CD4-positive, alpha-beta T cell treated with Interleukin-17A for 1 hour (primary cell): ENCODE measurements around the gene COPZ2.
"Not testable (repeated sequence)": the region's sequence is repeated elsewhere in the genome, so short reads cannot be mapped to it uniquely, and the experiment has no call there.

Source experiments
- DNase-seq: peaks from one replicate; pipeline ENCODE4 v3.0.0-alpha.2; 2020

Gene COPZ2, protein sequence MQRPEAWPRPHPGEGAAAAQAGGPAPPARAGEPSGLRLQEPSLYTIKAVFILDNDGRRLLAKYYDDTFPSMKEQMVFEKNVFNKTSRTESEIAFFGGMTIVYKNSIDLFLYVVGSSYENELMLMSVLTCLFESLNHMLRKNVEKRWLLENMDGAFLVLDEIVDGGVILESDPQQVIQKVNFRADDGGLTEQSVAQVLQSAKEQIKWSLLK

DNA sequence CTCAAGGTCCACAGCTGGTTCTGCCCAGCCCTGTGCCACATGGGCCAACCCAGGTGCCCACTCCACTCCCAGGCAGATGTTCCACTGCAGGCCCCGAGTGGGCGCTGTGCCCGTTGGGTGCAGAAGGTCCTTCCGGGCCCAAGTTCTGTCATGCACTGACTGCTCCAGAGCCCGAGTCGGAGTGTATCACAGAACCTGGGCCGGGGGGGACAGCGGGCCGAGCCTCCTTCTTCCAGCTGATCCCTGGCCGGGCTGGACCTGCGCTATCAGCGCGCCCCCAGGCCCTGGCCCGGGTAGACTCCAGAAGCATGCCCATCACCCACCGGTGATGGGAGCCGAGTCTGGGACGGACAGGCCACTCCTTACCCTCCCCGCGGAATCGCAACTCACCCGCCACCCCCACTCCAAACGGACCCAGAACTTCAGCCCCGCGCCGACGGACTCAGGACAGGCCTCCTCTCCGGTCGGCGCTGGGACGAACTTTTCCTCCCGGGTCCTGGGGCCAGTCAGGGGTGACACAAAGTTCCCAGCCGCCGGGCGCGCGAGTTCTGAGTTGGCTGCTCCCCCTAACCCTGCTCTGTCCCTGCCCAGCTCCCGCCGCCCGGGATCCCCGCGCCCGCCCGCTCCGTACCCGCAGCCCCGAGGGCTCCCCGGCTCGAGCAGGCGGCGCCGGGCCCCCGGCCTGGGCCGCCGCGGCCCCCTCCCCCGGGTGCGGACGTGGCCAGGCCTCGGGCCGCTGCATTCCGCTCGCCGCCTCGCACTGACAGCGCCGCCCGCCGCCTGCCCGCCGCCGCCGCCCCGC is at the start of gene COPZ2:
COPZ2 (minus strand) TSS at position 762 of the 802 bp plus-strand sequence; CDS start at position 742, 20 bp downstream.
- peak; percentile 71 for DNase-seq

DNA sequence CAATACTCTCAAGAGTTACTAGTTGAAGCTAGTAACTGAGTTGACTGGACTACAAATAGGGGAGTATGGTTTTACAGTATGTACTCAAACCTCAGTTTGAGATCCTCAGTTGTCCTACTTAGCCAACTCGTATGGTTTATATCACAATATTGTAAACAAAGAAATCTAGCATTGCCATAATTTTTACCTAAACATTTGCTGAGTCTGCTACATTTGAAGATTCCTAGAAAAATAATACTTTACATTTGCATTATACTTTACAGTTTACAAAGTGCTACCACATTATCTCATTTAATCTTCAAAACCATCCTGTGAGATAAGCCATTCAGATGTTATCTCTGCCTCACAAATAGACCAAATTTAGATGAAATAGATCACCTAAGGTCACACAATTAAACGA is 47.3 kb upstream of the COPZ2 start:
- no peak for DNase-seq

DNA sequence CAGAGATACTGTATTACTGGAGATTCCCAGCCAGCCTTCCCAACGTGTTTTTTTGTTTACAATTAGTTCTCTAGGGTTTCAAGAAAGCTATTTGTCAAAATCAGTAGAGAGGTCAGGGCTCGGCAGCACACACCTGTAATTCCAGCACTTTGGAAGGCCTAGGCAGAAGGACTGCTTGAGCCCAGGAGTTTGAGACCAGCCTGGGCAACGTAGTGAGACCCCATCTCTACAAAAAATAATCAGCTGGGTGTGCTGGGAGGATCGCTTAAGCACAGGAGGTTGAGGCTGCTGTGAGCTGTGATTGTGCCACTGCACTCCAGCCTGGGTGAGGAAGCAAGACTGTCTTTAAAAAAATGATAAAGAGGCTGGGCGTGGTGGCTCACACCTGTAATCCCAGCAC is 44.3 kb upstream of the COPZ2 start:
- no peak for DNase-seq

DNA sequence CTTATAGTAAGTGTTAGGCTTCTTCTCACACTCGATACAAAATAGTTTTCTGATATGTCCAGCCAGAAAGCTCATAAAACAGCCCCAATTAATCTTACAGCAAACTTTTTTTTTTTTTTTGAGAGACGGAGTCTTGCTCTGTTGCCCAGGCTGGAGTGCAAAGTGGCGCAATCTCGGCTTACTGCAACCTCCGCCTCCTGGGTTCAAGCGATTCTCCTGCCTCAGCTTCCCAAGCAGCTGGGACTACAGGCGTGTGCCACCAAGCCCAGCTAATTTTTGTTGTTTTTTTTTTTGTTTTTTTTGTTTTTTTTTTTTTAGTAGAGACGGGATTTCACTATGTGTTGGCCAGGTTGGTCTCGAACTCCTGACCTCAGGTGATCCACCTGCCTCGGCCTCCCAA is 39.6 kb upstream of the COPZ2 start:
- DNase-seq = not testable (repeated sequence)

DNA sequence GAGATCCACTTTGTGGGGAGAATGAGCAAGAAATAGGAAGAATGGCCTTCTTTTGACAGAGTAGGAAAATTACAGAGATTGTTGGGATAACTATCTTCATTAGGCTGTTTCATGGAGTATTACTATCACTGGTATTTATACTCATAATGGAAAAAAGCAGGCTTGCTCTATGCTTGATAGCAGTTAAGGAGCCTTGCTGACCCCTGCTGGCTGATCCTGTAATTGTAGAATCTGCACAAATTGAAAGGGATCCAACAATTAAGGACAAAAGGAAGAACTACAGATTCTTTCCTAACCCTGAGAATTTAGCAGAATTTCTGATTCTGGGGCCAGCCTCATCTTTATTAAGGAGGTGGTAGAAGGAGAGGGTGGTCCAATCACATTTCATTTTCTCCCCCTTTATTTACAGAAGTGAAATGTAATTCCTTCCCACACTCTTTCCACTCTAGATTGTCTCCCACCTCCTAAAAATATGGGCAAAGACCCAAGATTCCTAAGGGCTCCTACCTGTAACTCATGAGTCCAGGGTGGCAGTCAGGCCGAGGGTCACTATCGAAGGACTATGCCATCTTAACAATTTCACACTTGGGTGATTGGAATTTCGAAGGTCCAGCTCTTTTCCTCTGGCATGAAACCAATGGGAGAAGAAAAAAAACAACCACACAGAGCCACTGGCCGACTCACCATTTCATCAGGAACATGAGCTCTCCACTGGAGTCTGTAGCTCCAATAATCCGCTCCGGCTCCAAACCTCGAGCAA is 36.9 kb upstream of the COPZ2 start:
- peak; percentile 83 for DNase-seq

DNA sequence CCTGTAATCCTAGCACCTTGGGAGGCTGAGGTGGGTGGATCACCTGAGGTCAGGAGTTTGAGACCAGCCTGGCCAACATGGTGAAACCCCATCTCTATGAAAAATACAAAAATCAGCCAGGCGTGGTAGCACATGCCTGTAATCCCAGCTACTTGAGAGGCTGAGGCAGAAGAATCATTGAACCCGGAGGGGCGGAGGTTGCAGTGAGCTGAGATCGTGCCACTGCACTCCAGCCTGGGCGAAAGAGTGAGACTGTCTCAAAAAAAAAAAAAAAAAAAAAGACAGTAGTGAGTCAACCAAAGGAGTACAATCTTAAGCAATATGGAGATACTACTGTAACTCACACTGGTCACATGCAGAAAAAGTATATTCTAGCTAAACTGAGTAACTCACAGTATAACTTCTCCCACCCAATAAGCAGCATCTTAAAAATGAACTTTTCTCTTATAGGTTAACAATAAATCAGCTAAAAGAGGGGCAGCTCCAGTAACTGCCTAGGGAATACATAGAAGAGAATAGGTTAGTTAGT is 36.0 kb upstream of the COPZ2 start:
- DNase-seq = not testable (repeated sequence)

DNA sequence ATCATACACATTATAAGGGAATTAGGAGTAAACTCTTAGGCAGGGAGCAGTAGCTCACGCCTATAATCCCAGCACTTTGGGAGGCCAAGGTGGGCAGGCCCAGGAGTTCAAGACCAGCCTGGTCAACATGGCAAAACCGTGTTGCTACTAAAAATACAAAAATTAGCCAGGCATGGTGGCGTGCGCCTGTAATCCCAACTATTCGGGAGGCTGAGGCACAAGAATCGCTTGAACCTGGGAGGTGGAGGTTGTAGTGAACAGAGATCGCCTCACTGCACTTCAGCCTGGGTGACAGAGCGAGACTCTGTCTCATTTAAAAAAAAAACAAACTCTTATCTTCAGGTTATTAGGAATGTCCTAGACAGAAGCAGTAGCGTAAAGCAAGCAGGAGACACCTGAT is 35.2 kb upstream of the COPZ2 start:
- not testable (repeated sequence) for DNase-seq

DNA sequence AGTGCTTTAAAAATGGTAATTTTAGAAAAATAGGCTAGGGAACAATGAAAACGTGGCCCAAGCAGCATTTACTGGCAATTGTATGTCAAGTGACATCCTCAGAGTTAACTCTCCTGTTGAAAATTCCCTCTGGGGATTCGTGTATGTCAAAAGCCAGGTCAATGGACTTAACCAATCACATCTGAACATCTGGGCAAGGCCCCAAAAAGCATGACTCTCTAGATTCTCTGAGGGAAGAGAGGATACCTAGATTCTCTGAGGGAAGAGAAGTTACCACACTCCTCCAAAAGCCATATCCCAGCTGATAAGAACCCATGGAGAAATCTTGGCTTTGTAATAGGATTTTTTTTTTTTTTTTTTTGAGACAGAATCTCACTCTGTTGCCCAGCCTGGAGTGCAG is 34.1 kb upstream of the COPZ2 start:
- DNase-seq = no peak

DNA sequence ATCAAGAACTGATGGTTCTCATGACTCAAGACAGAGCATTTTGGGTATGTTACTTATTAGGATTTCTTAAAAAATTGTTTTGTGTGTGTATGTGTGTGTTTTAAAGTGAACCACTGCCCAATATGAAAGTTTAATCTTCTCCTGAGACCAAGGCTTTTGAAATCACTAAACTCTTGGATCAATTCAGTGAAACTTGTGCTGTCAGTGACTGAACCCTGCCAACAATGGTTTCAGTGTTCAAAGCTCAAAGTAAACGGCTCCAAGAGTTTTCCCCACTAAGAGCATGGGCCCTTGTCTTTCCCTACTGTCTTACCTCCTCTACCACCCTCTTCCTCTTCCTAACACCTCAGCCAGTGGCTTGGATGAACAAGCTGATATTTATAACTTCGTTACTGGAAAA is 32.6 kb upstream of the COPZ2 start:
- DNase-seq = no peak

DNA sequence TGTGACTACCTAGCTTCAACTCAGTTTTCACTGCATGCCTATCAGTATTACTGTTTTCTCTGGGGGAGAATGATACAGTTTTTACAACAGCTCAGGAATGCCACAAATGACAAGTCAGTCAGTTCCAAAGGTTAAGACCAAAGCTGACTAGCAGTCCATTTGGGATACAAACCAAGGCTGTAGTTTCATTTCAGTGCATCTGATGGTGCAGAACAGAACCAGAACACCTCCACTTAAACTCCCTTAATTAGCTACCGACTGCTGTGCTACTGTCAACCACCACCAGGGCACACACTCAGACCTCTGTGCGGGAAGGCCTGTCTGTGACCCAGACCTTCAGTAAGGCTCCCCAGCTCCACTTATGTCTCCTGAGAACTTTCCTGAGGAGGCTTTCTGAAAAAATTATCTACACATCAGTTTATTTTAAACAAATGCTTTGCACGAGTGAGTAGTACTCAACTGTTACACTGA is 30.9 kb upstream of the COPZ2 start:
- DNase-seq = no peak

DNA sequence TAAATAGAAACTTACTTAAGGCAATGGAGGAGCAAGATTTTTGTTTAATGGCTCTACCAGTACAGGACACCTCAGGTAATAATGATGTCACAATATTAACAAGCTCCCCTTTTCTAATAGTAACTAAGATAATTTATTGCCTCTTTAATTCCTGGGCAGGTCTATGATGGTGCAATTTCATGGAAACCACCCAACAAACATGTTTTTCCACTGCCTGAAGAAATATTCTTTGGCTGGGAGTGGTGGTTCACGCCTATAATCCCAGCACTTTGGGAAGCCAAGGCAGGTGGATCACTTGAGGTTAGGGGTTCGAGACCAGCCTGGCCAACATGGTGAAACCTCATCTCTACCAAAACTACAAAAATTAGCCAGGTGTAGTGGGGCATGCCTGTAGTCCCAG is 30.2 kb upstream of the COPZ2 start:
- not testable (repeated sequence) for DNase-seq

DNA sequence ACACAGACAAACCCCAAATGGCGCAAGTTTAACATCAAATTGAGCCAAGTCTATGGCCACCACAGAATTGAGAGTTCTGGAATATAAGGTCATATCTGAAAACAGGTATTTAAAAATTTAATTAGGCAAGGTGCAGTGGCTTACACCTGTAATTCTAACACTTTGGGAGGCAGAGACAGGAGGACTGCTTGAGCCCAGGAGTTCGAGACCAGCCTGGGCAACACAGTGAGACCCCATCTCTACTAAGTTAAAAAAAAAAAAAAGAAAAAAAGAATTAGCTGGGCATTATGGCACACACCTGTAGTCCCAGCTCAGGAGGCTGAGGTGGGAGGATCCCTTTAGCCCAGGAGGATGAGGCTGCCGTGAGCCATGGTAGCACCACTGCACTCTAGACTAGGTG is 29.6 kb upstream of the COPZ2 start:
- DNase-seq = no peak

DNA sequence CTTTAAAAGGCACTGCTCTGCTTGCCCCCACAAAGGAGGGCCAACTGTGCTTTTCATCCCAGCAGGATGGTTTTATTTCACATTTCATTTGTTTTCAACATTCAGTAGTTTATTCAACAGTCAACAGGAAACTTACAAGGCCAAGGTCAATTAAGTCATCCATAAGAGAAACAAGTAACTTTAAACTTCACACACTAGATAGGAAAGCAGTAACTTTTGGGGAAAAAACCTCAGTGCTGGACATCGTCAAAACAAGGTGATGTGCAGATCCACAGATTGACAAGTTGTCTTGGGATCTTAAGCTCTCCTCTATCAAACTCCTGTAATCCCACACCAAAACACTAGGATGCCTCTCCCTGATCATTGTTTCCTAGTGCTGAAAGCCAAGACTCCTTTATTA is 29.1 kb upstream of the COPZ2 start:
- no peak for DNase-seq

DNA sequence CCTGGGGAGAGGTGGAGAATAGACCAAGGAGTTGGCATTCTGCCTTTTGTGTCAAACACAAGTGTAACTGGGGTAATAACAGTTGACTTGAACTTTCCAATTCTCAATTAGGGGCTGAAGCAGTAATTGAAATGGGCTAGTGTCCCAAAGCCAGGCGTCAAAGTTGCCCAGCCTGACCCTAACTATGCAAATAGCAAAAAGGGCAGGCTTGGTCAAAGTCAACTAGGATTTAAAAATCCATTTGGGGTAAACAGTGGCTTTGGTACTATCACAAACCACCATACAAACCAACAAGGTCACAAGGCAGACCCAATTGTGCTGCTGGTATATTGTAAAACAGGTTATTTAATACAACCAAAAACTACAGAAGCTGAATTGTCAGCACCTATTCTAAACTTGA is 28.6 kb upstream of the COPZ2 start:
- no peak for DNase-seq

DNA sequence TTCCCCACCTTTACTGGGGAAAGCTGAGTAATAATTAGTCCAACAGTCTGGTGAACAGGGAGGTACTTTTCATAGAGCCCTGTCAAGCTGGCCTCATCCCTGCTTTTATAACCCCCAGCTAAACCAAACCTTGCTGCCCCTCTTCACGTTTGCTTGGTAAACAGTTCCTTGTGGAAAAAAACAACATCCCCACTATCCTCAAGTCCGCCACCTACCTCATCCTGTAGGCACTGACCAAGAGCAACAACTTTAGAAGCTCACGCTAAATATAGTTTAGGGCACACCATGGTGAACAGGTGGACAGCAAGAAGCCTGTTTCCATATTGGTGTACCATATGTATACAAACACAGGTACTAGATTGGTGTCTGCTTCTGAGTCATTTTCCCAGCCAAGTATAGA is 27.0 kb upstream of the COPZ2 start:
- DNase-seq = no peak

DNA sequence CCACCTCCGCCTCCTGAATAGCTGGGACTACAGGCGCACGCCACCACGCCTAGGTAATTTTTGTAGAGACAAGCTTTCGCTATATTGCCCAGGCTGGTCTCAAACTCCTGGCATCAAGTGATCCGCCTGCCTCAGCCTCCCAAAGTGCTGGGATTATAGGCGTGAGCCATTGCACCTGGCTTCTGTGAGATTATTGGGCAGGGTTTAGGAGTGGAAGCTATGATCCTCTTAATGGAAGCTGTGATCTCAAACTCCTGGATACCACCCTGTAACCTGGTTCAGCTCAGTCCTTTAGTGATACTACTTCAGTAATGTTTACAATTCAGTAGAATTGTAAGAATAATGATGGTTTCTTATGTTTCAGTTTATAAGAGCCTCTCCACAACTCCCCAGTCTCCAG is 24.7 kb upstream of the COPZ2 start:
- no peak for DNase-seq

DNA sequence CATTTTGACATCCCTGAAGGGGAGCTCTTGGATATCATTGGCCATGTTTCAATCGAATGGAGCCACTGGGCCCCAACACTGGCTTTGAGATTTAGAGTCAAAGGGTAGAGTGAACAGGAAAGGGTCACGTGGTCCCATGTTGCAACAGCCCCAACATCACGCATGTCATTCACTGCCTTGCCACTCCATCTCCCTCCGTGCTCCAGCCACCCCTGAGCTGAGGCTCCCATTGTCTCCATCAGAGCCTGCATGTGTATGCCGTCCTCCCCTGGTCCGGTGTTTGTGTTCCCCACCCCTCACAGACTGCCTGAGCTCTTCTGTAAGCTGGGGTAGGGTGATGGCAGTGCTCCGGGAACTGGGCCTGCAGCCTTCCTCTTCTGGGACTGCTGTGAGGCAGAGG is 22.7 kb upstream of the COPZ2 start:
- no peak for DNase-seq

DNA sequence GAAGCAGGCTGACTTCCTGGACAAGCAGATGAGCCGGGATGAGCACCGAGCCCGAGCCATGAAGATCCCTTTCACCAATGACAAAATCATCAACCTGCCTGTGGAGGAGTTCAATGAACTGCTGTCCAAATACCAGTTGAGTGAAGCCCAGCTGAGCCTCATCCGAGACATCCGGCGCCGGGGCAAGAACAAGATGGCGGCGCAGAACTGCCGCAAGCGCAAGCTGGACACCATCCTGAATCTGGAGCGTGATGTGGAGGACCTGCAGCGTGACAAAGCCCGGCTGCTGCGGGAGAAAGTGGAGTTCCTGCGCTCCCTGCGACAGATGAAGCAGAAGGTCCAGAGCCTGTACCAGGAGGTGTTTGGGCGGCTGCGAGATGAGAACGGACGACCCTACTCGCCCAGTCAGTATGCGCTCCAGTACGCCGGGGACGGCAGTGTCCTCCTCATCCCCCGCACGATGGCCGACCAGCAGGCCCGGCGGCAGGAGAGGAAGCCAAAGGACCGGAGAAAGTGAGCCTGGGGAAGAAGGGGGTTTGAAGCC is 21.6 kb upstream of the COPZ2 start:
- no peak for DNase-seq

DNA sequence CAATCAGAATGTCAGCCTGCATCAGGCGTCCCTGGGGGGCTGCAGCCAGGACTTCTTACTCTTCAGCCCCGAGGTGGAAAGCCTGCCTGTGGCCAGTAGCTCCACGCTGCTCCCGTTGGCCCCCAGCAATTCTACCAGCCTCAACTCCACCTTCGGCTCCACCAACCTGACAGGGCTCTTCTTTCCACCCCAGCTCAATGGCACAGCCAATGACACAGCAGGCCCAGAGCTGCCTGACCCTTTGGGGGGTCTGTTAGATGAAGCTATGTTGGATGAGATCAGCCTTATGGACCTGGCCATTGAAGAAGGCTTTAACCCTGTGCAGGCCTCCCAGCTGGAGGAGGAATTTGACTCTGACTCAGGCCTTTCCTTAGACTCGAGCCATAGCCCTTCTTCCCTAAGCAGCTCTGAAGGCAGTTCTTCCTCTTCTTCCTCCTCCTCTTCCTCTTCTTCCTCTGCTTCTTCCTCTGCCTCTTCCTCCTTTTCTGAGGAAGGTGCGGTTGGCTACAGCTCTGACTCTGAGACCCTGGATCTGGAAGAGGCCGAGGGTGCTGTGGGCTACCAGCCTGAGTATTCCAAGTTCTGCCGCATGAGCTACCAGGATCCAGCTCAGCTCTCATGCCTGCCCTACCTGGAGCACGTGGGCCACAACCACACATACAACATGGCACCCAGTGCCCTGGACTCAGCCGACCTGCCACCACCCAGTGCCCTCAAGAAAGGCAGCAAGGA is 21.0 kb upstream of the COPZ2 start:
- DNase-seq = no peak

DNA sequence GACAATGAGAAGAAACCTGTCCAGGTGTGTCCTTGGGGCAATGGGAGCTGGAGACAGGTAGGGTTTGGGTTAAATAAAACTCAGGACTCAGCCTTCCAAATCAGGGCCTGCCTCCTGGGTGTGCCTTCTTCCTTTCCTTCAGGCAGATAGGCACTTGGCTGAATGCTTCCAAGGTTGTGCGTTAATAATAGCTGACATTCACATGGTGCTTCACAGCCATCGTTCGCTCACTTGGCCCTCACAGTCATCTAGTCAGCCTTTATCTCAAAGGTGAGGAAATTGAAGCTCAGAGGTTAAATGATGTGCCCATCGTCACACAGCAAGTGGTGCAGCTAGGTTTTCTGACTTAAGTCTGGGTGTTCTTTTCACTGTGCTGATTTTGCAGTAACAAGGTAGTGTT is 20.0 kb upstream of the COPZ2 start:
- DNase-seq = no peak

DNA sequence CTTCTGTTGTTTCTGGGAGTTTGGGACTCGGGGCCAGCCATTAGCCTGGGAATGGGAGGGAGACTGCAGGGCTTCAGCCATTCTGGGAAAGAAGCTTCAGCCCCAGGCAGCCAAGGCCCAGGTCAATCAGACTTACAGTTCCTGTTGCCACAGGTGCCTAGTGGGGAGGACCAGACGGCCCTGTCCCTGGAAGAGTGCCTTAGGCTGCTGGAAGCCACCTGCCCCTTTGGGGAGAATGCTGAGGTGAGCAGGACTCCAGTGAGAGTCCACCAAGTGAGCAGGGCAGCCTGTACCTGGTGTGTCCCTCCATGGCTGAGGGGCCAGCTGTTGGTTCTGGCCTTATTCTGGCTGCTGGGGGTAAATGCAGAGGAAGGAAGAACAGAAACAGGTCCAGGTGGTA is 19.3 kb upstream of the COPZ2 start:
- no peak for DNase-seq

DNA sequence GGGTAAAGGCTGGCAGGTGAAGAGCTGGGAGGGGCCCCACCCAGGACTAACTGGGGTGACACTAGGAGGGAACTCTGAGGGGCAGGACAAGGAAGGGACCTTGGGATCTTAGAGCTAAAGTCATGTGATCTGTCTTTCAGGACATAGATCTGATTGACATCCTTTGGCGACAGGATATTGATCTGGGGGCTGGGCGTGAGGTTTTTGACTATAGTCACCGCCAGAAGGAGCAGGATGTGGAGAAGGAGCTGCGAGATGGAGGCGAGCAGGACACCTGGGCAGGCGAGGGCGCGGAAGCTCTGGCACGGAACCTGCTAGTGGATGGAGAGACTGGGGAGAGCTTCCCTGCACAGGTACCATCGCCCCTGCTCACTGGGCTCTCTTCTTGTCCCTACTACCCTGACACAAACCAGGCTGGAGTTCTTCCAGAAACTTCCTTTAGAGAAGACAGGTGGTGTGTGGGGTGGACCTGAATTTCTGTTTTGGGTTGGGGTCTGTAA is 18.7 kb upstream of the COPZ2 start:
- no peak for DNase-seq
